Measurements from ENCODE around the gene TMEM59L. TPM values are rescaled to one million over a fixed set of nuclear protein-coding genes. Genes with fewer than 3 reads are reported as not detected.

TMEM59L gene
- total and polyA plus RNA-seq, 9 of the 15 experiments (the other 6 are each of a cell fraction or from before 2014, with no cell fraction given) = 0.37 TPM; not detected in 8

GRCh38 chr19:18594096-18594823 lies 18.4 kb upstream of the TMEM59L start (continued):
- TF ChIP-seq ZNF609 (CRISPR knock-in tag; IDR thresholded peaks at IDR 0.05; ENCODE audit: borderline replicate concordance) = no peak
- TF ChIP-seq NCOA4 (IDR thresholded peaks at IDR 0.05; ENCODE audit: partially characterized antibody) = no peak
- no peak; the same call in 1 of the 2 replicates for TF ChIP-seq MITF (IDR thresholded peaks at IDR 0.05)
- no peak for TF ChIP-seq CREB5 (CRISPR knock-in tag; IDR thresholded peaks at IDR 0.05)
- no peak for TF ChIP-seq CCAR2 (IDR thresholded peaks at IDR 0.05; ENCODE audit: low read depth, low read length)
- no peak for TF ChIP-seq ZNF12 (CRISPR knock-in tag; IDR thresholded peaks at IDR 0.05)
- no peak for TF ChIP-seq ARID3B (CRISPR knock-in tag; IDR thresholded peaks at IDR 0.05; ENCODE audit: borderline replicate concordance)
- TF ChIP-seq THRA (IDR thresholded peaks at IDR 0.05) = no peak
- peak; percentile 6 for TF ChIP-seq CTCFL (IDR thresholded peaks at IDR 0.05; ENCODE audit: borderline replicate concordance, insufficient read depth, low read depth, low read length, poor library complexity, severe bottlenecking)
- no peak for TF ChIP-seq ARHGAP35 (IDR thresholded peaks at IDR 0.05; ENCODE audit: partially characterized antibody)
- TF ChIP-seq ZNF785 (CRISPR knock-in tag; IDR thresholded peaks at IDR 0.05) = no peak
- no peak for TF ChIP-seq CBFA2T2 (conservative IDR thresholded peaks at IDR 0.05)
- TF ChIP-seq ZNF146 (CRISPR knock-in tag; IDR thresholded peaks at IDR 0.05; ENCODE audit: unreplicated experiment) = no peak
